ENCODE data around the gene WASF1.
"Not testable (repeated sequence)": the region's sequence is repeated elsewhere in the genome, so short reads cannot be mapped to it uniquely, and the experiment has no call there.

The WASF1 gene

DNA sequence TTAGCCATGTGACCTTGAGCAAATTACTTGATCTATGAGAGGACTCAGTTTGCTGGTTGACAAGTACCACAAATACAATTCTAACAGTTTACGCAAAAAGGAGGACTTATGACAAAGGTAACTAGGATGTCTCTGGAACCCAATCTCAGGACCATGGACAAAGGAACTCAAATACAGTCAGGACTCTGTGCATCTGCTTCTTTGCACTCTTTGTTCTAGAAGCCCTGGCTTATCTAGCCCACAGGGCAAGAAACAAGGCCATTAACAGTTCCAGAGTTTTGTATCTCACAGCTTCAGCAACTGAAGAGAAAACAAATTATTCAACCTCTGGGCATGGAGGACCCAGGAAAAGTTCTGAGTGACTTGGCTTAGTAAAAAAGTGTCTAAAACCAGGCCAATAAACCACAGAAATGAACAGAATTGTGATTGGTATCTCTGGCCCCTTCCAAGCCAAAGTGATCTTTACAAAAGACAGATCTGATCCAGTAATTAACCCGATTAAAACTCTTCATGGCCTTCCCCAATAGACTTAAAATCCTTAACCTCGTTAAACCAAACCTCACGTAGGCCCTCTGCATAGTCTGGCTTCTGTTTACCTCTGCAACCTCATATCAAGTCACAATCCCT is 5.9 kb downstream of the WASF1 start:
- no peak for DNase-seq

GRCh38 chr6:110170081-110170480 is 9.4 kb downstream of the WASF1 start:
- DNase-seq = no peak

- peak in 3 of 4 experiments; percentile 1 to 67 (median 20) for DNase-seq
These were observed 21.0 kb downstream of the WASF1 start for GRCh38 chr6:110158479-110158878.

- no peak for DNase-seq
These were observed 31.6 kb downstream of the WASF1 start for GRCh38 chr6:110147870-110148269.

GRCh38 chr6:110140650-110141049 is 38.8 kb downstream of the WASF1 start:
- no peak for DNase-seq

- no peak for DNase-seq
These were observed 40.4 kb downstream of the WASF1 start for GRCh38 chr6:110139052-110139451.

- DNase-seq = no peak
These were observed 41.3 kb downstream of the WASF1 start for GRCh38 chr6:110137924-110138887.

GRCh38 chr6:110130362-110130761 is 49.1 kb downstream of the WASF1 start:
- DNase-seq = no peak

- no peak for DNase-seq
These were observed 51.1 kb downstream of the WASF1 start for GRCh38 chr6:110128418-110128817.

DNA sequence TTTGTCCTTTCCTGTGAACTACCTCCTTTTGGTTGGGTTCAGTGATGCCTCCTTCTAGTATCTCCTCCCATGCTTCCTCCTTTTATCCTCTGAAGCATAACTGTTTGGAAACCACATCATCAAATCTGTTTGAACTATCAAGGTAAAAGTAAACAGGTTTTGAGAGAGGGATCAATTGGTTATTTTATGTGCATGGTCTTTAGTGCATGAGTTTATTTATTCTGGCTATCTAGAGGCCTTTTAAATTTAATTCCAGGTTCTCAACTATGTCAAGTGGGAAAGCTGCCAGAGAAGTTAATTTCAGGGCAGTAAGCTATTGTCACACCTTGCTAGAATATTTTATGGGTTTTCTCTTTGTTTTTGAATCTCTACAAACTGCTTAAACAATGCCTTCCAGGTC is 54.1 kb downstream of the WASF1 start:
- DNase-seq = no peak

- not testable (repeated sequence) for DNase-seq
These were observed 57.8 kb downstream of the WASF1 start for GRCh38 chr6:110121655-110122054.

- DNase-seq = no peak
These were observed 63.2 kb downstream of the WASF1 start for GRCh38 chr6:110116258-110116657.

DNA sequence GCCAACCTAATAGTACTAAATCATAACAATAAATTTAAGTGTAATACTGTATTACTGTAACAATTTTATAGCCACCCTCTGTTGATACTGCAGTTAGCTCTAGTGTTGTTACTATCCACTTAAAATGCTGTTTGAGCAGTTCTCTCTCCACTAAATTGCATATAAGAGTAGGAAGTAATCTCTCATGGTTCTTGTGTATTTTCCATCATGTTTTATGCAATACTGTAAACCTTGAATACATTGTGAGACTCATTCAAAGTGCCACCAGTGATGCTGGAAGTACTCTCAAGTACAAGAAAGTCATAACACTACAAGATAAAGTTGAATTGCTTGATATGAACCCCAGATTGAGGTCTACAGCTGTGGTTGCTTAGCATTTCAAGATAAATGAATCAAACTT is 65.5 kb downstream of the WASF1 start:
- no peak for DNase-seq

DNA sequence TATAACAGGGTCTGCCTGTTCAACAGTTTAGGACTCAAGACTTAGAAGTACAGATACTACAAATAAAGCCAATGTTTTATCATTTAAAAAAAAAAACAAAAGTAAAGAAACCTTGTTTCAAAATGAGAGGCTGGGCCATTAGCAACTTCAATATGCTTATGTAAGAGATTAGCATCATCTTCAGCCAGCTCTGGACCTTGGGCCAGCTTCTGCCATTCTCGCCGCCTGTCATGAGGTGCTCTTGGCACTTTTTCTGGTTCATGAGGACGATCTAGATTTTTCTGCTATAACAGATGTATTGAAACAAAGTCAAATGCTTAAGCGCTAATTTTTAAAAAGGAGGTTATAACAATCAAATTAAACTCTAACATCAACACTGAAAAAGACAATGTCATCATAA is 74.2 kb downstream of the WASF1 start:
- DNase-seq = no peak

DNA sequence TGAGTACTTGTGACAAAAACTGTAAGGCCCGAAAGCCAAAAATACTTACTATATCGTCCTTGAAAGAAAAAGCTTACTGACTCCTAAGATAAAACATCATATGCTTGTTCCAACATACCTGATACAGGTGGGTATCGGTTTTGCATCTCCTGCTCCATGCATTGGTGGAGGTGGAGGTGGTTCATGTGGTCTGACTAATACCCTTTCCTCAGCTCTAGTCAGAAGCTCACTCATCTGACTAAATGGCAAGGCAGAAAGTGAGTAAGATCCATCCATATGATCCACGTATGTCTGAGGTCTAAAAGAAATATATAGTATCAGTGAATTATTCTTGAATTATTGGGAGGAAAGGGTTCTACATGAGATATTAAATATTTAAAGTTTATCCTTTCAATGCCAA is 76.2 kb downstream of the WASF1 start:
- no peak for DNase-seq

DNA sequence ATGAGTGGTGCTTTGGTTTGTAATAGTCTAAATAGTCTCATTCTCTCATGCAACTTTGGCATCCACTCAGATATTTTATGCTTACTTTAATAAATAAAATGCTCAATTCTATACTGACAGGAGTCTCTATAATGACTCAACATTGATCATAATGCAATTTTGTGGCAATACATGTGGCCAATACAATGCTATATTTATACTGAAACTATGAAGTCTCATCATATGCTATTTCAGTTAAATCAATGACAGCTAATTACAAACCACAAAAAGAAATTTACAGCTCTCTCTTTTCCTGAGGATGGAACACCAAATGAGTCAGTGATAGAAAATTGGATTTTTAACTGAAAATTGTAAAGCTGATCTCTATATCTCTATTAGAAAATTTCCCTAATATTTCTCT is 77.1 kb downstream of the WASF1 start:
- DNase-seq = no peak

GRCh38 chr6:110101885-110102284 is 77.6 kb downstream of the WASF1 start:
- DNase-seq = no peak

GRCh38 chr6:110098511-110099116 is 80.9 kb downstream of the WASF1 start:
- no peak for DNase-seq

GRCh38 chr6:110097443-110097842 is 82.0 kb downstream of the WASF1 start:
- DNase-seq = no peak

- DNase-seq = no peak
These were observed 83.5 kb downstream of the WASF1 start for GRCh38 chr6:110095935-110096334.

GRCh38 chr6:110095101-110095500 is 84.4 kb downstream of the WASF1 start:
- DNase-seq = no peak

DNA sequence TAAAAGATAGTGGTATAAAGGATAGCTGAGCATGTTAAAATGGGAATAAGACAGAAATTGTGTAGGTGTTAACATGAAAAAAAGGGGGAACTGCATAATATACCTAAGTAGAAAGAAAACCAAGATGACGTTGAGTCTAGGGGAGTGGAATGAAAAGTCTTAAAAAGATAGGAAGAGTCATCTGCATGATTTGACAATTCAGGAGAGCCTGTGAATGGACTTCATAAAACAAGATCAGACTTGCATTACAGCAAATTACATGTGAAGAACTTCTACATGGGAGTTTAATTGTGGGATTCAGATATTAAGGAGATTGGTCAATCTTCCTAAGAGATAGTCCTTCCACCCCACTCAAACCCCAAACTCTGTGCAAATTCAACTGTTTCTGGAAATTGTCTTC is 85.5 kb downstream of the WASF1 start:
- no peak for DNase-seq

DNA sequence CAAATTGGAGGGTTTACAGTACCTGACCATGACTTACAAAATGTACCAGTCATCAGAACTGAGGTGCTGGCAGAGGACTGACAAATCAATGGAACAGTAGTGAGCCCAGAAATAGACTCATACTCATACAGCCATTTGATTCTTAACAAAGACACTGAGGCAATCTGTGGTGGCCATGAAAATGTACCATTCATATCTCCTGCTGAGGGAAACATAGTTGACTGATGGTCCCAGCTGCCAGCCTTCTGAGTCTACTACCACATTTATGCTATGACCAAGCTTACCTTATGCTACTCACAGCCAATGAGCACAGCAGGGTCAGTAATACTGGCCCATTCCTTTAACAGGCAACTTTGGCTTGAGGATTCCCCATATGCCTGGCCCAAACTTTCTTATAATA is 88.6 kb downstream of the WASF1 start:
- DNase-seq = no peak

- DNase-seq = no peak
These were observed 90.1 kb downstream of the WASF1 start for GRCh38 chr6:110089323-110089722.

All from suppressor macrophage (primary cell).